Neuronal stem cell (in vitro differentiated cells): ENCODE results near the gene MRAS.

Source experiments
- DNase-seq: peaks from one replicate; pipeline ENCODE4 v3.0.0-alpha.2; 2013; ENCODE audit warnings: low spot score
- H2AFZ ChIP-seq: one replicate; pipeline ENCODE4 v1.6.1; 2013; ENCODE audit warnings: mild to moderate bottlenecking, low read length, inconsistent platforms
- H2AK5ac ChIP-seq: 2 replicates; pipeline ENCODE4 v1.6.1; 2013; ENCODE audit warnings: low read depth, mild to moderate bottlenecking, inconsistent platforms, low read length, moderate library complexity, mixed read lengths
- H2BK120ac ChIP-seq: 2 replicates; pipeline ENCODE4 v1.6.1; 2013; ENCODE audit warnings: low read depth, mild to moderate bottlenecking, inconsistent platforms, low read length, moderate library complexity, mixed read lengths
- H2BK12ac ChIP-seq: one replicate; pipeline ENCODE4 v1.6.1; 2013; ENCODE audit warnings: low read length, inconsistent platforms
- H2BK15ac ChIP-seq: 2 replicates; pipeline ENCODE4 v1.6.1; 2013; ENCODE audit warnings: mild to moderate bottlenecking, low read length, inconsistent platforms, mixed read lengths
- H2BK5ac ChIP-seq: one replicate; pipeline ENCODE4 v1.6.1; 2013; ENCODE audit warnings: inconsistent platforms, mild to moderate bottlenecking, low read length, moderate library complexity
- H3K14ac ChIP-seq: one replicate; pipeline ENCODE4 v1.6.1; 2013; ENCODE audit warnings: low read length, inconsistent platforms
- H3K18ac ChIP-seq: 2 replicates; pipeline ENCODE4 v1.6.1; 2013; ENCODE audit warnings: low read length, inconsistent platforms
- H3K23ac ChIP-seq: 2 replicates; pipeline ENCODE4 v1.6.1; 2013; ENCODE audit warnings: low read depth, mild to moderate bottlenecking, mixed read lengths, low read length, inconsistent platforms; ENCODE audit not compliant: poor library complexity
- H3K27ac ChIP-seq: replicated peaks from 3 replicates; pipeline ENCODE4 v1.5.1; 2013; ENCODE audit warnings: low read length, inconsistent platforms
- H3K27me3 ChIP-seq, 3 experiments: 2 replicates each; pipeline ENCODE4 v1.6.1; 2013; ENCODE audit warnings: low read length in 3 of 3, mild to moderate bottlenecking in 2 of 3, inconsistent platforms in 1 of 3, low read depth in 1 of 3, mixed read lengths in 1 of 3, moderate library complexity in 1 of 3; ENCODE audit not compliant: control insufficient read depth in 3 of 3, insufficient read depth in 3 of 3
- H3K36me3 ChIP-seq, 2 donors: replicated peaks in 1 of 2; 2 replicates each; pipeline ENCODE4 v1.6.1; 2013; ENCODE audit warnings: low read length in 2 of 2; ENCODE audit not compliant: control insufficient read depth in 2 of 2, insufficient read depth in 2 of 2
- H3K4ac ChIP-seq: 2 replicates; pipeline ENCODE4 v1.6.1; 2013; ENCODE audit warnings: inconsistent platforms, mild to moderate bottlenecking, low read length, moderate library complexity
- H3K4me1 ChIP-seq, 2 donors: 1 replicate in 1 of 2; 2 replicates in 1 of 2; pipeline ENCODE4 v1.6.1; 2013; ENCODE audit warnings: low read length in 2 of 2, low read depth in 1 of 2; ENCODE audit not compliant: control insufficient read depth in 2 of 2, insufficient read depth in 1 of 2
- H3K4me2 ChIP-seq: one replicate; pipeline ENCODE4 v1.6.1; 2013; ENCODE audit warnings: mild to moderate bottlenecking, low read length, inconsistent platforms; ENCODE audit not compliant: insufficient read depth, poor library complexity, severe bottlenecking
- H3K4me3 ChIP-seq, 2 donors: 2 replicates each; pipeline ENCODE4 v1.5.1; 2013; ENCODE audit warnings: low read length in 2 of 2, mild to moderate bottlenecking in 2 of 2, inconsistent platforms in 1 of 2, moderate library complexity in 1 of 2
- H3K79me1 ChIP-seq: one replicate; pipeline ENCODE4 v1.6.1; 2013; ENCODE audit warnings: low read depth, mild to moderate bottlenecking, inconsistent platforms, low read length, moderate library complexity
- H3K9ac ChIP-seq: one replicate; pipeline ENCODE4 v1.6.1; 2013; ENCODE audit warnings: mild to moderate bottlenecking, low read depth, low read length, inconsistent platforms; ENCODE audit not compliant: poor library complexity
- H3K9me3 ChIP-seq, 2 donors: replicated peaks in 1 of 2; 2 replicates each; pipeline versions ENCODE3 to v1.6.1; 2013; ENCODE audit warnings: low read length in 2 of 2, mild to moderate bottlenecking in 2 of 2, inconsistent platforms in 1 of 2, low read depth in 1 of 2, mixed read lengths in 1 of 2, moderate library complexity in 1 of 2; ENCODE audit not compliant: control insufficient read depth in 2 of 2, insufficient read depth in 1 of 2
- H4K8ac ChIP-seq: one replicate; pipeline ENCODE4 v1.6.1; 2013; ENCODE audit warnings: low read depth, mild to moderate bottlenecking, inconsistent platforms, low read length, moderate library complexity
- H4K91ac ChIP-seq: one replicate; pipeline ENCODE4 v1.6.1; 2013; ENCODE audit warnings: low read length, low read depth, mild to moderate bottlenecking, inconsistent platforms; ENCODE audit not compliant: poor library complexity
- WGBS, 2 donors: extraction: QIAGEN DNeasy Blood & Tissue Kit; methylation state at CpG; one replicate each; pipeline ENCODE4 v1.1.7; 2013; ENCODE audit warnings: missing lambda C conversion rate in 2 of 2, mixed read lengths in 1 of 2; ENCODE audit not compliant: insufficient read length in 2 of 2, insufficient replicate concordance in 1 of 2; ENCODE audit errors: extremely low coverage in 2 of 2; 5-methylcytosine and 5-hydroxymethylcytosine counted together

Gene MRAS

DNA sequence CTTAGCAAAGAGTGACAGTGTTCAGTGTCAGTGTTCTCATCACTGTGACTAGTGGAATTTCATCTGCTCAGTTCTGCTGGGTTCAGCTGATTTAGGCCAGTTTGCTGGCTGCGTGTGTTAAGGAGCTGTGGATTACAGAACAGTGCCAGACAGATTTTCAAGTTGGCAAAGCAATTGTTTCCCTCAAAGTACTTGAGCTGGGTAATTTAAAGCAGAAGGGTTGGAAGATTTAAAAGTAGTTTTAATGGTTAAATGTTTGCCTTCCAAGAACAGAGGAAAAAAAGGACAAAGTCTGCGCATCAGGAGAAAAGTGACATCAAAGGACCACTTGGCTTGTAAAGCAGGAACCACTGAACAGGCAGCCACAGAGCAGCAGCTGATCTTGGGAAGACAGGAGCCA is 94.7 kb downstream of the MRAS start:
- Histone ChIP-seq H4K91ac (no peak overlapping the region), H2AK5ac (no peak overlapping the region), H3K4me3 (no peak overlapping the region), H3K23ac (no peak overlapping the region), H3K9me3 (no peaks in the 10 kb centered on the region), H3K4me2 (no peak overlapping the region), H2BK15ac (no peak overlapping the region), H2BK5ac (no peak overlapping the region), H3K4ac (no peak overlapping the region), H3K9ac (no peak overlapping the region), H3K79me1 (no peaks in the 10 kb centered on the region), H3K18ac (no peak overlapping the region), H4K8ac (no peak overlapping the region), H3K27me3 (peaks cover 0 to 56% (median 0%) of the 10 kb centered on the region in 3 experiments), H3K36me3 (no peaks in the 10 kb centered on the region), H2BK12ac (no peak overlapping the region), H3K27ac (no peak overlapping the region), H2BK120ac (no peak overlapping the region), H2AFZ (no peak overlapping the region), H3K4me1 (peaks cover 0 to 18% of the 10 kb centered on the region in 2 donors), H3K14ac (no peak overlapping the region)
- no peak for DNase-seq
- WGBS, 2 donors = no CpG with 5 or more reads among the region's 2 CpGs

DNA sequence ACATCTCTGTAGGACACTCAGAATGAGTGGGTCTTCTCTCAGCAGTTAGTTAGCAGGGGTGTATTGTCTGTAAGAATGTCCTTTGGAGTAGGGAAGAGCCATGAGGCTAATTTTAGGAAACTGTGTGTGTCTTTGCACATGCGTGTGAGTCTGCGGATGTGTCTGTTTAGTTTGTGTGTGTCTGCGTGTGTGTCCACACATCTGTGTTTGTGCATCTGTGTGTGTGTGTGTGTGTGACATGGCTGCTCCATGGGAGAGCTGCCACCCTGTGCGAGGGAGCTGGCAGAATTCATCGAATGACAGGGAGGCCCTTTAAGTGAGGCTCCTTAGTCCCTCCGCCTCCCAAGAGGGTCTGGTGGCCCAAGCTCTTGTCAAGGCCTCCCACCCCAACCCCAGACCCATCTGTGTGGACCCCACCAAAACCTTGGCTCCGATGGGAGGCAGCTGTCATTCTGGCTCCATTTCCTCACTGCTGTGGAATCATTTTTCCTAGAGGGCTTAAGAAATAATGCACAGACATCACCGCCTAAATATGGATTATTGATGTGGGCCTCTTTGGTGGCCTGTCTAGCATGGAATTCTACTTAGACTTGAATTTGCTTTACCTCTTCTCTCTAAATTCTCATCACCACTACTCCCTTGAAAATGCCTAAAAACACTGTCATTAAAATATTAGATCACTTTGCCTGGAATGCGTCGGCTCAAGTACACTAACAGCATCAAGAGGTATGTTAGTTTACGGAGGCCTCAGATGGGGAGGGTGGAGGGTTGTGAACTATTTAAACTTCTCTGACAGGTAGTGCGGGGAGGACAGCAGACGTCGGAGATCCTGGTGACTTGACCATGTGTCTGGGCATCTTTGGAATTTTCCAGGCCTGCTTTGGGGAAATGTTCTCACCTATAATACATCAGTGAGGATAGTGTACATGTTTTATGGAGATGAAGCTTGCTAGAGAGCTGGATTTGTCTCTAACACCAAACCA is 95.4 kb downstream of the MRAS start:
- Histone ChIP-seq H3K27ac (no peak overlapping the region), H3K4ac (no peak overlapping the region), H2BK5ac (no peak overlapping the region), H3K18ac (no peak overlapping the region), H3K9me3 (no peaks in the 10 kb centered on the region), H3K79me1 (no peaks in the 10 kb centered on the region), H3K4me2 (no peak overlapping the region), H2AFZ (no peak overlapping the region), H3K4me1 (peaks cover 0 to 18% of the 10 kb centered on the region in 2 donors), H2BK12ac (no peak overlapping the region), H3K9ac (no peak overlapping the region), H2BK120ac (no peak overlapping the region), H4K91ac (no peak overlapping the region), H3K36me3 (no peaks in the 10 kb centered on the region), H3K27me3 (peaks cover 0 to 52% (median 0%) of the 10 kb centered on the region in 3 experiments), H2BK15ac (no peak overlapping the region), H3K23ac (no peak overlapping the region), H2AK5ac (no peak overlapping the region), H3K4me3 (no peak overlapping the region), H3K14ac (no peak overlapping the region), H4K8ac (no peak overlapping the region)
- WGBS, 2 donors = no CpG with 5 or more reads among the region's 14 CpGs
- DNase-seq = no peak

DNA sequence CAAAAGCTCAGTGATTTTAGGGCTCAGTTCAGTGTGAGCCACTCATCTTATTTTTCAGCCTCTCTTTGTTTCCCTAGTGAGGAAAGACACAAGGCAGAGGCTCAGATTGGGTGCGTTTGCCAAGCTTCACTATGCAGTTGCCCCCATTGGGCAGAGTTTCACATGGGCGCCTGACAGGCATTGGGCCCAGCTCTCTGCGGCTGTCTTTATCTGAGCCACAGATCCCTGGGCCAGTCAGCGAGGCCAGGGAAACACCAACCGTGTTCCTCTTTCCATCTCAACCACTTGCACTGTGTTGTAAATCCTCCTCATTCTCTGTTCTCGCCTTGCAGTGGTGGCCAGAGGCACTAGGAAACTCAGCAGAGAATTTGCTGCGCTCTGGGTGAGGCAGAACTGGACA is 96.9 kb downstream of the MRAS start:
- peaks cover 0 to 18% of the 10 kb centered on the region in 2 donors for H3K4me1 ChIP-seq
- peaks cover 0 to 38% (median 0%) of the 10 kb centered on the region in 3 experiments for H3K27me3 ChIP-seq
- H3K4me3 ChIP-seq = no peak overlapping the region
- no peaks in the 10 kb centered on the region for H3K36me3 ChIP-seq
- no peak overlapping the region for H3K18ac ChIP-seq
- WGBS, 2 donors = no CpG with 5 or more reads among the region's 7 CpGs
- H4K8ac ChIP-seq = no peak overlapping the region
- no peak overlapping the region for H4K91ac ChIP-seq
- no peak overlapping the region for H2BK15ac ChIP-seq
- no peaks in the 10 kb centered on the region for H3K9me3 ChIP-seq
- H3K79me1 ChIP-seq = no peaks in the 10 kb centered on the region
- H2BK12ac ChIP-seq = no peak overlapping the region
- no peak overlapping the region for H3K23ac ChIP-seq
- no peak overlapping the region for H2BK120ac ChIP-seq
- no peak overlapping the region for H3K9ac ChIP-seq
- no peak overlapping the region for H3K4ac ChIP-seq
- no peak for DNase-seq
- no peak overlapping the region for H3K4me2 ChIP-seq
- no peak overlapping the region for H2AK5ac ChIP-seq
- no peak overlapping the region for H3K27ac ChIP-seq
- no peak overlapping the region for H2BK5ac ChIP-seq
- no peak overlapping the region for H2AFZ ChIP-seq
- H3K14ac ChIP-seq = no peak overlapping the region

DNA sequence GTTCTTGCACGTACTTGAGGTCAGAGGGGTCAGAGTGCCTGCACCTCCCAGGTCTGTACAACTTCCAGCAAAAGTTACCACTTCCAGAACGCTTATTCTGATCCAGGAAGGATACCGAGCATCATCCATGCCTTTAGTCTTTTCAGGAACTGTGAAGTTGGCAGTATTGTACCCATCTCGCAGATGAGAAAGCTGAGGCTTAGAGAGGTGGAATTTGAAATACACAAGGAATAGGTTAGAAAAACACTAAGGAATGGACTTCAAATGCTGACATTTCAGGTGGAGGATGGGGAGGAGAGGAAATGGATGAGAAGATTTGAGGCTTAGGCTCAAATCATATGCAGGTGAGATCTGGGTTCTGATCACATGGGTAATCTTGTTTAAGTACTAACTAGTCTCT is 97.3 kb downstream of the MRAS start:
- no peak for DNase-seq
- peaks cover 0 to 36% (median 0%) of the 10 kb centered on the region in 3 experiments for H3K27me3 ChIP-seq
- no peak overlapping the region for H3K18ac ChIP-seq
- H2BK12ac ChIP-seq = no peak overlapping the region
- no peaks in the 10 kb centered on the region for H3K9me3 ChIP-seq
- H3K4me2 ChIP-seq = no peak overlapping the region
- no peak overlapping the region for H2BK15ac ChIP-seq
- H4K8ac ChIP-seq = no peak overlapping the region
- H3K9ac ChIP-seq = no peak overlapping the region
- H3K4me3 ChIP-seq = no peak overlapping the region
- no CpG with 5 or more reads among the region's 4 CpGs for WGBS, 2 donors
- no peak overlapping the region for H2AFZ ChIP-seq
- H3K23ac ChIP-seq = no peak overlapping the region
- H2BK120ac ChIP-seq = no peak overlapping the region
- H3K27ac ChIP-seq = no peak overlapping the region
- no peak overlapping the region for H2BK5ac ChIP-seq
- peaks cover 0 to 18% of the 10 kb centered on the region in 2 donors for H3K4me1 ChIP-seq
- H4K91ac ChIP-seq = no peak overlapping the region
- no peak overlapping the region for H2AK5ac ChIP-seq
- no peak overlapping the region for H3K14ac ChIP-seq
- no peak overlapping the region for H3K4ac ChIP-seq
- H3K36me3 ChIP-seq = no peaks in the 10 kb centered on the region
- H3K79me1 ChIP-seq = no peaks in the 10 kb centered on the region
